GM12865 (cell line): Measurements from ENCODE around the gene KRT71.

ENCODE experiments used
- DNase-seq: peaks from one replicate; pipeline ENCODE4 v3.0.0; 2010; ENCODE audit warnings: low read depth
- H3K4me3 ChIP-seq: 2 replicates; pipeline ENCODE4 v1.5.1; 2011; ENCODE audit warnings: mild to moderate bottlenecking, low read depth, low read length, control low read depth
- CTCF ChIP-seq: IDR thresholded peaks from 2 replicates; pipeline ENCODE4 v1.5.1; 2011; ENCODE audit warnings: low read length, control low read depth, low read depth, inconsistent platforms; ENCODE audit not compliant: insufficient read depth; ENCODE audit errors: missing control alignments

The KRT71 gene

GRCh38 chr12:52499806-52500560 is 53.0 kb downstream of the KRT71 start:
- H3K4me3 ChIP-seq: no peak overlapping the region
- no peak for DNase-seq
- no peak for TF ChIP-seq CTCF

GRCh38 chr12:52498946-52499345 is 54.0 kb downstream of the KRT71 start:
- no peak for TF ChIP-seq CTCF
- H3K4me3 ChIP-seq: no peak overlapping the region
- DNase-seq: no peak

DNA sequence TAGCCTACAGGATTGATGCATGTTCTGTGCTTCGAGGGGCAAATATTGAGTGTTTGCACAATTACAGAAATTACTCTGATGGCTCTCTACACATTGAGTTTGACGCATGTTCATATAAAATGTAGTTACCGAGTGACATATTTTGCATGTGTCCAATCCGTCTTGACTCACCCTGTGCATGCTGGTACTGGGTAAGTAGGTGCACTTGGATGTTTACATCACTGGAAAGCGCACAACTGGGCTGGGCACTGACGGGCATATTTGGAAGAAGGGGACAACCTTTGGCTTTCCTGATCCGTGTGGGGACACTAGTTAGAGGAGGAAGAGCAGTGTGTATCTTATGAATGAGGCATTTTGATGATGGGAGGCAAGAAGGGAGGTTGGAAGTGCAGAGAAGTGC is 55.0 kb downstream of the KRT71 start:
- TF ChIP-seq CTCF: no peak
- H3K4me3 ChIP-seq: no peak overlapping the region
- no peak for DNase-seq

DNA sequence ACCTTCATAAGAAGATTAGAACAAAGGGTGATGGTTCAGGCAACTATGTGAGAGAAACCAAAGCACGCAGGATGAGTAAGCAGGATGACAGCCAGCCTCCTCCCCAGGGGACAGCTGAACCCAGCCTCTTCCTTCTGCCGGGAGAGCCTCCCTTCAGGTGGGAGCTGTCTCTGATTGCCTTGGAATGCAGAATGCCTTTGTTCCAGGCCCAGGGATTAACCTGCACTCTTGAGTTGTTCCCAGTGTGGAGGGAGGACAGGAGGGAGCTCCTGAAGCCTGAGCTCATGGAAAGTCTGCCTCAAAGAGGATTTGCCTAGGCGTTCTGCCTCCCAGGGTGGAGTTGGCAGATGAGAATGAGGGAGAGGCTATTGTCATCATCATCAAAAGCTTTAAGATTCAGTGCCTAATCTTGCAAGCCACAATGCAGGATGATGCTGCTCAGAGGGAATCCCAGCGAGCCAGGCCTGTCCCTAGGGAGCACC is 56.3 kb downstream of the KRT71 start:
- DNase-seq: no peak
- TF ChIP-seq CTCF: no peak
- H3K4me3 ChIP-seq: no peak overlapping the region

- H3K4me3 ChIP-seq: no peak overlapping the region
- no peak for DNase-seq
- no peak for TF ChIP-seq CTCF
Measured at GRCh38 chr12:52496054-52496453, 56.9 kb downstream of the KRT71 start.

DNA sequence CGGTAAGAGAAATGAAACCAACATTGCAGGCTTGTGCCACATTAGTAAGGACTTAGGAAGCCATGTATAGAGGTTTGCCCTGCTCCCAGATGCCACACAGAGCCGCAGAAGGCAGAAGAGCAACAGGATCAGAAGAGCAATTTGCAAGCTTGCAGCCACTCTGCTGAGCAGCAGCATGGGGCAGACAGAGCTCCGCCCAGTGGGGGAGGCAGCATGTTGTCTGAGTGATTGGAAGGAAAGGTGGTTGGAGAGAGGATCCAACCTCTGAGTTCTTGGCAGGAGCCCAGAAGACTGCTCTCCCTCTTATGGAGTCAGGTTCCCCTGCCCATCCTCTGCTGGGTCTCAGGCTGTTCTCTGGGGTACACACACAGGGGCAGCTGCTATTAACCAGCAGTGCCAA is 57.6 kb downstream of the KRT71 start:
- no peak overlapping the region for H3K4me3 ChIP-seq
- DNase-seq: no peak
- no peak for TF ChIP-seq CTCF

- no peak for DNase-seq
- no peak overlapping the region for H3K4me3 ChIP-seq
- no peak for TF ChIP-seq CTCF
Measured at GRCh38 chr12:52494518-52494917, 58.4 kb downstream of the KRT71 start.
